Measurements from ENCODE around the gene DIPK1A.

GRCh38 chr1:92994105-92994712 lies 32.9 kb upstream of the DIPK1A start:
- TF ChIP-seq POLR2A (IDR thresholded peaks at IDR 0.05) (no peak), CTCF (IDR thresholded peaks at IDR 0.05) (peak; percentile 31 to 92 (median 86)), POLR2AphosphoS5 (IDR thresholded peaks at IDR 0.05) (peak in 1 of 3 donors; percentile 18)

All from breast epithelium (tissue), 3 donors.